Measurements from ENCODE around the gene ROBO4.

GRCh38 chr11:124842305-124842704, 55.4 kb downstream of the ROBO4 start:
- TF ChIP-seq CTCF (IDR thresholded peaks at IDR 0.05) (no peak), POLR2A (IDR thresholded peaks at IDR 0.05) (no peak)

Measured in lower leg skin (tissue), 3 donors.